NCI-H1105 (cell line): ENCODE results near the gene TBCD.

Source experiments
- DNase-seq: peaks from one replicate; lab custom pipeline; 2025; lab: John Stamatoyannopoulos, UW

Gene TBCD

GRCh38 chr17:82810644-82811430 lies 59.0 kb downstream of the TBCD start:
- DNase-seq: no peak

GRCh38 chr17:82812058-82812457 lies 60.2 kb downstream of the TBCD start:
- DNase-seq: no peak

GRCh38 chr17:82812601-82813000 lies 60.7 kb downstream of the TBCD start:
- no peak for DNase-seq

GRCh38 chr17:82813299-82814051 lies 61.6 kb downstream of the TBCD start:
- DNase-seq: no peak

GRCh38 chr17:82814834-82815233 lies 63.0 kb downstream of the TBCD start:
- no peak for DNase-seq

- no peak for DNase-seq
Measured at GRCh38 chr17:82815354-82815753, 63.5 kb downstream of the TBCD start.

GRCh38 chr17:82815790-82816305 lies 64.0 kb downstream of the TBCD start:
- DNase-seq: no peak

GRCh38 chr17:82816358-82816757 lies 64.5 kb downstream of the TBCD start:
- no peak for DNase-seq

- no peak for DNase-seq
Measured at GRCh38 chr17:82817947-82818346, 66.1 kb downstream of the TBCD start.

GRCh38 chr17:82820278-82821251 lies 68.7 kb downstream of the TBCD start:
- no peak for DNase-seq

GRCh38 chr17:82821554-82821953 lies 69.7 kb downstream of the TBCD start:
- no peak for DNase-seq

GRCh38 chr17:82822281-82822680 lies 70.4 kb downstream of the TBCD start:
- no peak for DNase-seq

- no peak for DNase-seq
Measured at GRCh38 chr17:82823004-82823403, 71.1 kb downstream of the TBCD start.

GRCh38 chr17:82825540-82826124 lies 73.8 kb downstream of the TBCD start:
- DNase-seq: no peak

- no peak for DNase-seq
Measured at GRCh38 chr17:82826211-82826610, 74.3 kb downstream of the TBCD start.

GRCh38 chr17:82826956-82827355 lies 75.1 kb downstream of the TBCD start:
- DNase-seq: no peak

- no peak for DNase-seq
Measured at GRCh38 chr17:82828875-82829487, 77.1 kb downstream of the TBCD start.

- no peak for DNase-seq
Measured at GRCh38 chr17:82830249-82830661, 78.4 kb downstream of the TBCD start.

GRCh38 chr17:82831041-82831817 lies 79.4 kb downstream of the TBCD start:
- no peak for DNase-seq

GRCh38 chr17:82831818-82832200 lies 79.9 kb downstream of the TBCD start:
- no peak for DNase-seq
